GM04503 (cell line): ENCODE results near the gene EPHA6.

Experiments
- DNase-seq: peaks from one replicate; pipeline ENCODE4 v3.0.0-alpha.2; 2012; ENCODE audit warnings: low read depth

EPHA6 gene

GRCh38 chr3:97646932-97647331, 832.5 kb downstream of the EPHA6 start:
- no peak for DNase-seq

GRCh38 chr3:97647441-97647982, 833.1 kb downstream of the EPHA6 start:
- DNase-seq, result no peak

- DNase-seq, result no peak
These were observed 841.6 kb downstream of the EPHA6 start for GRCh38 chr3:97655971-97656370.

GRCh38 chr3:97656638-97657037, 842.2 kb downstream of the EPHA6 start:
- DNase-seq, result no peak

- DNase-seq, result no peak
These were observed 844.4 kb downstream of the EPHA6 start for GRCh38 chr3:97658668-97659285.

- DNase-seq, result no peak
These were observed 847.9 kb downstream of the EPHA6 start for GRCh38 chr3:97662264-97662663.

GRCh38 chr3:97662762-97663161, 848.4 kb downstream of the EPHA6 start:
- no peak for DNase-seq

GRCh38 chr3:97665896-97666295, 851.5 kb downstream of the EPHA6 start:
- DNase-seq, result no peak

- no peak for DNase-seq
These were observed 856.6 kb downstream of the EPHA6 start for GRCh38 chr3:97670952-97671351.

GRCh38 chr3:97673357-97673997, 859.1 kb downstream of the EPHA6 start:
- DNase-seq, result no peak

- DNase-seq, result no peak
These were observed 860.1 kb downstream of the EPHA6 start for GRCh38 chr3:97674461-97674860.

- DNase-seq, result no peak
These were observed 865.8 kb downstream of the EPHA6 start for GRCh38 chr3:97680210-97680609.

- no peak for DNase-seq
These were observed 866.3 kb downstream of the EPHA6 start for GRCh38 chr3:97680696-97681095.

- no peak for DNase-seq
These were observed 870.1 kb downstream of the EPHA6 start for GRCh38 chr3:97684490-97684889.

- no peak for DNase-seq
These were observed 871.9 kb downstream of the EPHA6 start for GRCh38 chr3:97686258-97686657.

GRCh38 chr3:97687734-97688133, 873.3 kb downstream of the EPHA6 start:
- no peak for DNase-seq

- no peak for DNase-seq
These were observed 874.7 kb downstream of the EPHA6 start for GRCh38 chr3:97689111-97689510.

- DNase-seq, result no peak
These were observed 875.6 kb downstream of the EPHA6 start for GRCh38 chr3:97689962-97690361.

- DNase-seq, result no peak
These were observed 877.0 kb downstream of the EPHA6 start for GRCh38 chr3:97691354-97691753.

- no peak for DNase-seq
These were observed 878.0 kb downstream of the EPHA6 start for GRCh38 chr3:97692389-97692788.

GRCh38 chr3:97692831-97693230, 878.4 kb downstream of the EPHA6 start:
- DNase-seq, result no peak

- no peak for DNase-seq
These were observed 880.5 kb downstream of the EPHA6 start for GRCh38 chr3:97694876-97695275.

- DNase-seq, result no peak
These were observed 884.3 kb downstream of the EPHA6 start for GRCh38 chr3:97698691-97699090.

GRCh38 chr3:97699889-97700288, 885.5 kb downstream of the EPHA6 start:
- no peak for DNase-seq
